A549 (cell line): ENCODE data around the gene FYB1.

Source experiments
- CHD2 ChIP-seq: fragments of 150-350 bp; IDR thresholded peaks from 2 replicates; pipeline ENCODE4 v1.6.1; 2014; ENCODE audit warnings: low read length; ENCODE audit not compliant: partially characterized antibody
- NFE2L2 ChIP-seq: fragments of 150-350 bp; conservative IDR thresholded peaks from 2 replicates; pipeline ENCODE4 v1.6.1; 2014; ENCODE audit warnings: low read length
- TF ChIP-seq, protein P1 (sequence below): fragments of >200 bp; sonication (Bioruptor Twin); formaldehyde crosslinking; IDR thresholded peaks from 3 replicates; pipeline ENCODE4 v1.5.1; 2016

GRCh38 chr5:39186289-39186688, 33.1 kb downstream of the FYB1 start:
- TF ChIP-seq NFE2L2, result no peak
- TF ChIP-seq CHD2, result no peak
- TF ChIP-seq, protein P1, sequence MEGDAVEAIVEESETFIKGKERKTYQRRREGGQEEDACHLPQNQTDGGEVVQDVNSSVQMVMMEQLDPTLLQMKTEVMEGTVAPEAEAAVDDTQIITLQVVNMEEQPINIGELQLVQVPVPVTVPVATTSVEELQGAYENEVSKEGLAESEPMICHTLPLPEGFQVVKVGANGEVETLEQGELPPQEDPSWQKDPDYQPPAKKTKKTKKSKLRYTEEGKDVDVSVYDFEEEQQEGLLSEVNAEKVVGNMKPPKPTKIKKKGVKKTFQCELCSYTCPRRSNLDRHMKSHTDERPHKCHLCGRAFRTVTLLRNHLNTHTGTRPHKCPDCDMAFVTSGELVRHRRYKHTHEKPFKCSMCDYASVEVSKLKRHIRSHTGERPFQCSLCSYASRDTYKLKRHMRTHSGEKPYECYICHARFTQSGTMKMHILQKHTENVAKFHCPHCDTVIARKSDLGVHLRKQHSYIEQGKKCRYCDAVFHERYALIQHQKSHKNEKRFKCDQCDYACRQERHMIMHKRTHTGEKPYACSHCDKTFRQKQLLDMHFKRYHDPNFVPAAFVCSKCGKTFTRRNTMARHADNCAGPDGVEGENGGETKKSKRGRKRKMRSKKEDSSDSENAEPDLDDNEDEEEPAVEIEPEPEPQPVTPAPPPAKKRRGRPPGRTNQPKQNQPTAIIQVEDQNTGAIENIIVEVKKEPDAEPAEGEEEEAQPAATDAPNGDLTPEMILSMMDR, result no peak
